NCI-H146 treated with DMSO at 0.1 percent for 48 hours (cell line): Measurements from ENCODE around the gene PHF8.
A peak's percentile ranks its signal among the peaks of the same experiment; 100 is the strongest.

Experiments used
- DNase-seq: peaks from one replicate; lab custom pipeline; 2025; ENCODE audit not compliant: unreplicated experiment; lab: John Stamatoyannopoulos, UW

Gene PHF8

DNA sequence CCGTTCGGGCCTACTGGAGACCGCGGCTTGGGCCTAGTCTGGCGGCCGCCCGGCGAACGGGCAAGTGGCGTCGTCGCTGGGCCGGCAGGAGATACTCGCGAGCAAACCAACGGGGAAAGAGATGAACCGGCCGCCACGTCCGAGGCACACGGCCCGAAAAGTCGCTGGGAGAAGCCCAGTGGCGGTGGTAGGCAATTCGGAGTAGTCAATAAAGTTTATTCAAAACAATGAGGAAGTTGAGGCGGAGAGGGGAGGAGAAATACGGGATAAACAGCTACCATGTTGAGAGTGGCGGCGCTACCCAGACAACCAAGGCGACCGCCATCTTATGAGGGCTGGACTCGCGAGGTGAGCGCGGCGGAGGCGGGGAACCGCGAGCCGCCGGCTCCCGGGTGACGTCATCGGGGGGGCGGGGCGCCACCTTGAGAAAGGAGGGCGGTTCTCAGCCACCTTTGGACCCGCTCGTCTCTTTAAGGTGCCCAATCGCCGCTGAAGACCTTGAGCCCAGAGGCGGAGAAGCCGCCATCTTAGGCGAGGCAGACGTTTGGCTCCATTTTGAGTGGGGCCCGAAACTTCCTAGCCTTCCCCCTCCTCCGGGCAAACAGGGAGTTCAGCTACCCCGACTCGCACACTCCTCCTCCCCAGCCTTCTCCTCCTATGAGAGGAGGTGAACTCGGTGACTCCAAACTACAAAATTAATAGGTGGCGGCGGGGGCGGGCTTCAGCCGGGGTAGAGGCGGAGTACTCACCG lies at the start of gene PHF8:
Gene PHF8, minus strand, starts transcription at position 348 of the 751 bp plus-strand sequence. CDS start 1,745 bp downstream, outside the sequence.
- DNase-seq: peak; percentile 88

DNA sequence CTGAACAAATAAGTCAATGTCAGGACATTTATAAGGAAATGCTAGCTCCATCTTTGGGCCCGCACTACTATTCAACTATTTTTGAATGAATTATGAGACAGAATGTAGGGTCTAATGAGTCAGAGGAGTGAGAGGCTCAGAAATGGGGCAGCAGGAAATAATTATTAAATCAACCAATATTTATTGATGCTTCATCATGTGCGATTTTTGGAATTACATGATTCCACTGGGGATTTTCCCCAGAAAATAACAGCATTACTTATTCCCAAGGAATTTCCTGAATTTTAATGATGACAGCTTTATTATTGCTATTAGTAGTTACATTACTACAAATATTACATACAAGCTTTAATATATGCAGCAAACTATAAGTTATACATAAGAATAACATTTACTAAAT lies 49.3 kb upstream of the PHF8 start:
- no peak for DNase-seq

- no peak for DNase-seq
Measured at GRCh38 chrX:54093159-54093558, 48.9 kb upstream of the PHF8 start.

DNA sequence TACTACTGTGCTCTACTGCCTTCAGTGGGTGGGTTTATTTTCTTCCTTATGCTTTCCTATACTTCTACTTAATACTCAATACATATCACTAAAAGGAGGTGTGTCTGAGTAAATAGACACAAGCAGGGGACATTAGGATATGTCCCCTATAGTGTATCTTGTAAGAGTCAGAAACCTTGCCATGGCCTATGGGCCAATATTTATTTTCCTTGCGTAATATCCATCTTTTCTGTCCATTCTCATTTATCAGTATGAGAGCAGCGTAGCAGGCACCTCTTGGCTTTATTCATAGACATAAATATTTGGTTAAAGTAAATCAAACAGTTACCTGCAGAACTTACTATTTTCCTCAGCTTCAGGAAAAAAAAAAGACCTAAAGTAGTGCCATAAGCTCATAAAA lies 46.6 kb upstream of the PHF8 start:
- no peak for DNase-seq

DNA sequence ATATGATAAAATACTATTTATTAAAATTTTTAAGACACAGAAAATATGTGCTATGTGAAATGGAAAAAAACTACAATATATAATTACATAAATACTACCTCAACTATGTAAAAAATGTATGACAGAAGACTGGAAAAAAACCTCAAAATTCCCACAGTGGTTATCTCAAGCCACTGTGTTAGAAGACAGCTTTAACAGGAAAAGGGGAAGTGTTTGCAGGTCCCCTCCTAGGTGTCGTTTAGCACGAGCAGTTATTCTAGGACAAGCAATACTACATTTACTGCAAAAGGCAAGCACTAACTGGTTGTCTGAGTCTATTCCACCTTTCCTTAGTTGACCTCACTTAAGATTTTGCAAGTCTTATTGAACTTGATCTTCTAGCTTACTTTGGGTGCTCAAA lies 44.9 kb upstream of the PHF8 start:
- DNase-seq: no peak

DNA sequence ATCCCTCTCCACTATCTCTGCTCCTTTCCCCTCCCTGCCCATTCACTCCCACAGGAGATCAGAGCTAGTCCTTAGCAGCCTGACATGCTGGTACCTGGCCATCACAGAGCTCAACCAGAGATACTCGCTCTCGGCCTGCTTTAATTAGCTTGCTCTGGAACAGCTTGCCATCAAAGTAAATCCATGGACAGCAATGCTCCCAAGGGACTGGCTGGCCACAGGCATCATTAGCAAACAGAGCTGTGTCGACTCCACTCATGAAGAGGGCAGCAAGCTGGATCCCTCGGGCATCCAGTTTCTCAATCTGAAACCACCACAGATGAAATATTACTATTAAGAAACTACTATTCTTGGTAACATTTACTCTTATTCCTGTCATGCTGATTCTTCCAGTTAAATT lies 43.4 kb upstream of the PHF8 start:
- DNase-seq: no peak

DNA sequence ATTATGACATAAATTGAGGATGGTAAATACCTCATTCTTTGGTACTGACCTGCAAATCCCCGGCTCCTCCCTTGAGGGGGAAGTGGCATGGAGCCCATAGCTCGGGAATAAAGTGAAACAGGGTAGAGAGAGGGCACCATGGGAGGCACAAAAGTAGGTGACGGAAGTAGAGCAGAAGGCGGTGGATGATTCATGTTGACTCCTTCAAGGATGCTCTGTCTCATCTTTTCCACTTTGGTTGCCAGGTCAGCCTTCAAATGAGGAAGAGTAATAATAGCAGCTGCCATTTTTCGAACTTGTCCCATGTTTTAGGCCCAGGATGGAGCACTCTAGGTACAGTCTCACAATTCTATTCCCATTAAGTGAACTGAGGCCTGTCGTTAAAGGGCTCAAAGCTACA lies 41.4 kb upstream of the PHF8 start:
- DNase-seq: no peak

DNA sequence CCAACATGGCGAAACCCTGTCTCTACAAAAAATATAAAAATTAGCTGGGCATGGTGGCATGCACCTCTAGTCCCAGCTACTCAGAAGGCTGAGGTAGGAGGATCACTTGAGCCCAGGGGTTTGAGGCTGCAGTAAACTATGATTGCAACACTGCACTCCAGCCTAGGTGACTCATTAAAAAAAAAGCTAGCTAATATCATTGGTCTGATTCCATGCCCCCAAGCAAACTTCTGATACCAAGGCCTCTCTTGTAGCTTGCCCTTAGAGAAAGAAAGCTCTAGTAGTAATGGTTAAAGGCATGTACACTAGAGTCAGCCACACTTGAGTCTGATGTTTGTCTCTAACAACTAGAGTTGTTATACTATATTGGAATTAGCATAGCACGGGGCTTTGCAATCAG lies 32.6 kb upstream of the PHF8 start:
- no peak for DNase-seq

- no peak for DNase-seq
Measured at GRCh38 chrX:54074826-54075225, 30.6 kb upstream of the PHF8 start.

DNA sequence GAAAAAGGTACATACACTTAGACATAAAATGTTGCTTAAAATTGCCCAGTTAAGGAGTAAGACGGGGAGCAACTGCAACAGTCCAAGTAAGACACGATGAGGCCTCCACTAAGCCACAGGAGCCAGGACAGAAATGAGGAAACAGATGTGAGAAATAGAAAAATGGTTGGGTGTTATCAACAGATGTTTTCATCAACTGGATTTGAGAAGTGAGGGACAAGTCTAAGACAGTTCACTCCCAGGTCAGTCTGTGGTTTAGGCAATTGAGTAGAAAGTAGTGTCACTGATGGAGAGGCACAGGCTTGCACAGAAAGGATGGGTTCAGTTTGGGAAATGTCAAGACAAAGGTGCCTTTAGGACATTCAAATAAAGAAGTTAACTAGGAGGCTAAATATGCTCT lies 23.5 kb upstream of the PHF8 start:
- no peak for DNase-seq

DNA sequence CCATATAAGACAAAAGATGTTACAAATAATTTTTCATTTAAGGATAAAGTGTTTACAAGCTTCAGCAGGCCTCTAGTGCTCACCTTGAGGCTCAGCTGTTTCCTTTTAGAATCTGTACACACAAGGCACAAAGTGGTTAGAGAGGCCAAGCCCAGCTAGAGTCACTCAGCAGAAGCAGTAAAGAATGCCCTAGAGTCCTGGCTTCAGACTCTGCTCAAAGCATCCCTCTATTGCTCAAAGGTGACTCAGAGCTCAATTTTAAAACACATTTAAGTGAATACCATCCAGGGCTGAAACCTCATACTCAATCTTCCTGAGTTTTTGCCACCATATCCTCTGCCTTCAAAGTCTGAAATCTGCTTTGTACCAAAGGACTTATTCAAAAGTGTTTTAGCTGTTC lies 22.6 kb upstream of the PHF8 start:
- no peak for DNase-seq

- DNase-seq: no peak
Measured at GRCh38 chrX:54064564-54064963, 20.3 kb upstream of the PHF8 start.

- no peak for DNase-seq
Measured at GRCh38 chrX:54063361-54063760, 19.1 kb upstream of the PHF8 start.

- DNase-seq: no peak
Measured at GRCh38 chrX:54049801-54050200, 5.5 kb upstream of the PHF8 start.

- no peak for DNase-seq
Measured at GRCh38 chrX:54048412-54048811, 4.1 kb upstream of the PHF8 start.

DNA sequence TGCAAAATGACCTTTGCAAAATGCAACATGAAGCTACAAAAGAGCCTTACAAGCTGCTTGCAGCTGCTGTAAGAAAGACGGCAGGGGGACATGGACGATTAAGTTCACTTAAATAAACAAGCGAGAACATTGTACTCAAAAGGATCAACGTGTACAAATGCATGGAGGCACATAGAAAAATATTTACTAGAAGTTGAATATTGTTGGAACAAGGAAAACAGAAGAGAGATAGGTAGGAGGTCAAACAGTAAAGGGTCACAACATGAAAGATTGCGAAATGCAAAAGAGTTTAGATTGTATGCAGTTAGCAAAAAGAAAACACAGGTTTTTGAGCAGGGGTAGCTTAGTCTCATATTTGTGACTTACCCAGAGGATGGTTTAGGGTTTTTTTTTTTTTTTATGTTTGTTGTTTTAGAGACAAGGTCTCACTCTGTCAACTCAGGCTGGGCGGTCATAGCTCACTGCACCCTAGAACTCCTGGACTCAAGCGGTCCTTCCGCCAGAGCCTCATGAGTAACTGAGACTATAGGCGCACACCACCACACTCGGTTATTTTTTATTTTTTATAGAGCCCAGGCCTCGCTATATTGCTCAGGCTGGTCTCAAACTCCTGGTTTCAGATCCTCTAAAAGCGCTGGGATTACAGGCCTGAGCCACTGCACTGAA lies 1.4 kb upstream of the PHF8 start:
- DNase-seq: peak; percentile 33

DNA sequence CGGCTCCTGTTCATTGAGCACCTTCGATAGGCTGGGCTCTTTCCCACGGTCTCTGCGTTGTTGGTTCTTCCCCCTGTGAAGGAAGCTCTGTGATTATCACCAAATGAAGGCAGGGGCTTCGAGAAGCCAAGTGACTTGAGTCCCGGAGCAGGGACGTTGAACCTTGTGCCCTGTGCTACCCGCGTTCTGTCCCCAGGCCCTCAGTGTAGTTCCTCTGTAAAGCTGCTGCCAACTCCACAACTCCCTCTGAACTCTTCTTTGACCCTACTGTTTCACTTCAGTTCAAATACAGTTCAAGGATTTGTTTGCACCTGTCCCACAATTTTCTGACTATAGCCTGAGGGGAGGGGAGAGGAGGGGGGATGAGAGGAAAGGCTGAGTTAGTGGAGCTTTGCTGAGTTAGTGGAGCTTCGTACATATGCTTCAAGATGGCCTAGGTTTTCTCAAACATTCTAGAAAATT lies 635 bp upstream of the PHF8 start:
- DNase-seq: peak; percentile 71

GRCh38 chrX:54043541-54044125 lies 640 bp downstream of the PHF8 start:
- DNase-seq: no peak

DNA sequence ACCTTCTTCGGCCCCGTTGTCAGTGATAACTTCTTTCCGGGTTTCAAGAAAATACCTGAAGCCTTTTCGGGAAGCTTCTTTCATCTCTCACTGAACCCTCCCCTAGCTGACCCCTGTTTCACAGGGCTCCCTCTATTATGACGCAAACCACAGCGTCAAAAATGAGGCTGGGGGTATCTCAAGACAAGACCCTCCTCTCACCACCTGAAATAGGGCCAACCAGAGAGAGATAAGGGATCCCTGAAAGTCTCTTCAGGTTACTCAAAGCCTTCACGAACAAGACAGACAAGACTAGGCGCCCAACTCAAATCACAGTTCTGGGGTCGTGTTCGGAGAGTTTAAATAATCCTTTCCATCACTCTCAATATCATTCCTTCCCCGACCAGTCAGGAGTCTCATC lies 1.2 kb downstream of the PHF8 start:
- DNase-seq: no peak

- DNase-seq: no peak
Measured at GRCh38 chrX:54042609-54043021, 1.7 kb downstream of the PHF8 start.

GRCh38 chrX:54030329-54030728 lies 13.9 kb downstream of the PHF8 start:
- DNase-seq: no peak

DNA sequence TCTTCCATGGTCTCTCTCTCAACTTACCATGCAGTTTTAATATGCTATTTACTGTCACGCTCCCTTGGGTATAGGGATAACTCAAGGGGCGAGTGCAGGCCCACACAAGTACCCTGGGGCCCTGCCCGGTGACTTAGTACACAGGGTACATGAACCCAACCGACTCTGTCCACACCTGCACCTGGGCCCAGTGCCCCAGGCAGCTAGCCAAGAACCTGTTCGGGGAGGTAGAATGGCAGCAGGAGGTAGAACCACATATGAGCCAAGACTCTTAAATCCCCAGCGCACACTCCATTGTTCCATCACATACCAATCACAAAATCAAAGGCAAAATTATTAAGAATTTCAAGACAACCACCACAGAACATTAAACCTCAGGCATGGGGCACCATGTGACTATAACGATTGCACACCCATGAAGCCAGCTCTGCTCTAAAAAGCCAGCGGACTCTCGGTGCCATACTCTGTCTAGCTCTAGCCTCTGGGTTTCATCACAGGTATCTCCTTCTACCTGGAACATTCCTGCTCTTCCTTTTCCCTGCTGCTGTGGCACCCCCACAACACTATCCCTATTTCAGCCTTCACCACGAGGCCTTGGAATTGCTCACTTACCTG lies 14.6 kb downstream of the PHF8 start:
- DNase-seq: no peak
